Smooth muscle cell (in vitro differentiated cells): ENCODE results near the gene GKN1. TPM values are rescaled to one million over a fixed set of nuclear protein-coding genes. Genes with fewer than 3 reads are reported as not detected.

Experiments
- DNase-seq: peaks from one replicate; lab custom pipeline; 2025; ENCODE audit not compliant: unreplicated experiment; lab: John Stamatoyannopoulos, UW
- H2AFZ ChIP-seq: fragments of 200-600 bp; sonication (generic); 2 replicates; pipeline ENCODE4 v1.6.0; 2016; ENCODE audit warnings: antibody characterized with exemption, low read depth, mild to moderate bottlenecking
- H3F3A ChIP-seq: fragments of 200-600 bp; sonication (generic); 2 replicates; pipeline ENCODE4 v1.6.0; 2017; ENCODE audit warnings: antibody characterized with exemption, low read depth
- H3K27ac ChIP-seq: fragments of 200-600 bp; sonication (generic); 2 replicates; pipeline ENCODE4 v1.5.1; 2016; ENCODE audit warnings: low read depth, mild to moderate bottlenecking
- H3K27me3 ChIP-seq: fragments of 200-600 bp; sonication (generic); 2 replicates; pipeline ENCODE4 v1.6.1; 2016; ENCODE audit warnings: low read depth, mild to moderate bottlenecking
- H3K36me3 ChIP-seq: fragments of 200-600 bp; sonication (generic); 2 replicates; pipeline ENCODE4 v1.5.1; 2016; ENCODE audit warnings: low read depth
- H3K4me1 ChIP-seq: fragments of 200-600 bp; sonication (generic); 2 replicates; pipeline ENCODE4 v1.5.1; 2016; ENCODE audit warnings: low read depth
- H3K4me2 ChIP-seq: fragments of 200-600 bp; sonication (generic); 2 replicates; pipeline ENCODE4 v1.6.0; 2016; ENCODE audit warnings: mild to moderate bottlenecking
- H3K4me3 ChIP-seq: fragments of 200-600 bp; sonication (generic); 2 replicates; pipeline ENCODE4 v1.5.1; 2016; ENCODE audit warnings: mild to moderate bottlenecking
- H3K79me2 ChIP-seq: fragments of 200-600 bp; sonication (generic); 2 replicates; pipeline ENCODE4 v1.6.0; 2016; ENCODE audit warnings: low read depth, mild to moderate bottlenecking
- H3K9ac ChIP-seq: fragments of 200-600 bp; sonication (generic); 2 replicates; pipeline ENCODE4 v1.6.0; 2016; ENCODE audit warnings: low read depth
- H3K9me3 ChIP-seq: fragments of 200-600 bp; sonication (generic); replicated peaks from 2 replicates; pipeline ENCODE4 v1.5.1; 2016; ENCODE audit warnings: low read depth
- H4K20me1 ChIP-seq: fragments of 200-600 bp; sonication (generic); 2 replicates; pipeline ENCODE4 v1.6.0; 2016; ENCODE audit warnings: low read depth
- CTCF ChIP-seq: fragments of 200-600 bp; sonication (generic); IDR thresholded peaks from 2 replicates; pipeline ENCODE4 v1.5.1; 2017; ENCODE audit warnings: borderline replicate concordance, mild to moderate bottlenecking, antibody characterized with exemption; ENCODE audit not compliant: insufficient read depth, poor library complexity, severe bottlenecking
- WGBS: methylation state at CpG from one replicate; pipeline ENCODE4 v1.1.7; 2016; ENCODE audit warnings: low lambda C conversion rate; 5-methylcytosine and 5-hydroxymethylcytosine counted together
- polyA plus RNA-seq: library from polyadenylated mRNA; unstranded; fragments of >200 nt; fragmentation: Nextera tagmentation; extraction: Ambion mirVana; gene quantifications from 2 replicates; pipeline ENCODE4 v1.2.1, GENCODE V29; 2016
- total RNA-seq: library from RNA; depleted of rRNA; stranded (reverse); fragments of >200 nt; gene quantifications from 2 replicates; pipeline ENCODE4 v1.2.3, GENCODE V29; 2014

GKN1 gene
- total and polyA plus RNA-seq, 2 experiments from 2014 or later = not detected

- peaks cover 7% of the 10 kb centered on the region for H3K27me3 ChIP-seq
- no peak overlapping the region for H3K4me2 ChIP-seq
- no peak overlapping the region for H3K9ac ChIP-seq
- no peak for DNase-seq
- TF ChIP-seq CTCF = no peak
- no peaks in the 10 kb centered on the region for H3K36me3 ChIP-seq
- H4K20me1 ChIP-seq = no peaks in the 10 kb centered on the region
- H3K4me1 ChIP-seq = peaks cover 6% of the 10 kb centered on the region
- H3F3A ChIP-seq = peaks cover 8% of the 10 kb centered on the region
- no peak overlapping the region for H2AFZ ChIP-seq
- H3K4me3 ChIP-seq = no peak overlapping the region
- H3K9me3 ChIP-seq = no peaks in the 10 kb centered on the region
- 96% methylated on average over 2 of the region's 2 CpGs for WGBS
- H3K79me2 ChIP-seq = no peaks in the 10 kb centered on the region
- no peak overlapping the region for H3K27ac ChIP-seq
Measured at GRCh38 chr2:68975844-68976243, 1.4 kb downstream of the GKN1 start.

GRCh38 chr2:68977453-68977852, 3.0 kb downstream of the GKN1 start:
- Histone ChIP-seq H3K4me2 (no peak overlapping the region), H3K9me3 (no peaks in the 10 kb centered on the region), H4K20me1 (no peaks in the 10 kb centered on the region), H3K79me2 (no peaks in the 10 kb centered on the region), H3K36me3 (no peaks in the 10 kb centered on the region), H3K4me3 (no peak overlapping the region), H3F3A (no peaks in the 10 kb centered on the region), H3K27ac (no peak overlapping the region), H3K9ac (no peak overlapping the region), H3K27me3 (peaks cover 7% of the 10 kb centered on the region), H2AFZ (no peak overlapping the region), H3K4me1 (peaks cover under 1% of the 10 kb centered on the region)
- 69% methylated on average over 4 of the region's 4 CpGs for WGBS
- no peak for TF ChIP-seq CTCF
- no peak for DNase-seq

DNA sequence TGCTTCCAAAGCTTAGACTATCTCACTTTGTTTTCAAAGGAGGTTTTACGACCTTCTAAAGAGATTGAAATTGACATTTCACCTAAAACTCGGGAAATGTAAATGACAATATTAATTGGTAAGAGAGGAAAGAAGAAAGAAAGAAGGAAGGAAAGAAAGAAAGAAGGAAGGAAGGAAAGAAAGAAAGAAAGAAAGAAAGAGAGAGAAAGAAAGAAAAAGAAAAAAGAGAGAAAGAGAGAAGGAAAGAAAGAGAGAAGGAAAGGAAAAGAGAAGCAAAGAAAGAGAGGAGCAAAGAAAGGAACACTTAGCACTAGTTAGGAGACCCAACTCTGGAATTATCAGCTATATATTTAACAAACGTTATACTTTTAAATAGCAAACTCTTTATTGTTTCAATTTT, 3.7 kb downstream of the GKN1 start:
- no peaks in the 10 kb centered on the region for H3F3A ChIP-seq
- no peak overlapping the region for H3K4me2 ChIP-seq
- DNase-seq = no peak
- no peak overlapping the region for H3K9ac ChIP-seq
- H3K27ac ChIP-seq = no peak overlapping the region
- H2AFZ ChIP-seq = no peak overlapping the region
- peaks cover 7% of the 10 kb centered on the region for H3K27me3 ChIP-seq
- 86% methylated on average over 3 of the region's 3 CpGs for WGBS
- no peaks in the 10 kb centered on the region for H4K20me1 ChIP-seq
- H3K79me2 ChIP-seq = no peaks in the 10 kb centered on the region
- TF ChIP-seq CTCF = no peak
- H3K9me3 ChIP-seq = no peaks in the 10 kb centered on the region
- no peaks in the 10 kb centered on the region for H3K36me3 ChIP-seq
- H3K4me1 ChIP-seq = no peaks in the 10 kb centered on the region
- H3K4me3 ChIP-seq = no peak overlapping the region

DNA sequence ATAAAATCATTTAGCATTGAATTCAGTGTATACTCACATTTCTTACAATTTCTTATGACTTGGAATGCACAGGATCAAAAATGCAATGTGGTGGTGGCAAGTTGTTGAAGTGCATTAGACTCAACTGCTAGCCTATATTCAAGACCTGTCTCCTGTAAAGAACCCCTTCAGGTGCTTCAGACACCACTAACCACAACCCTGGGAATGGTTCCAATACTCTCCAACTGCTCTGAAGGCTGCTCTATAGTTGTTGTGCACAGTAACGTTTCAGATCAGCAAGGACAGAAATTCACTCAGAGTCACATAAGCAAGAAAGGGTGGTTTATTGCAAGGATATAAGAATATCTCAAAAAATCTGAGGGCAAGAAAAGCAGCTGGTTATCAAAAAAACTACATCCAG, 6.5 kb downstream of the GKN1 start:
- no peak overlapping the region for H2AFZ ChIP-seq
- no peak for TF ChIP-seq CTCF
- WGBS = 96% methylated on average over 1 of the region's 1 CpG

More for the DNA sequence above, 6.5 kb downstream of the GKN1 start:
- no peaks in the 10 kb centered on the region for H3K79me2 ChIP-seq
- H3K36me3 ChIP-seq = no peaks in the 10 kb centered on the region
- H3K9ac ChIP-seq = no peak overlapping the region
- H3K4me1 ChIP-seq = no peaks in the 10 kb centered on the region
- H3K27me3 ChIP-seq = peaks cover 7% of the 10 kb centered on the region
- H3K4me3 ChIP-seq = no peak overlapping the region
- H3F3A ChIP-seq = no peaks in the 10 kb centered on the region
- no peak overlapping the region for H3K4me2 ChIP-seq
- H3K9me3 ChIP-seq = no peaks in the 10 kb centered on the region
- H4K20me1 ChIP-seq = no peaks in the 10 kb centered on the region
- H3K27ac ChIP-seq = no peak overlapping the region
- no peak for DNase-seq
